K562 (cell line): ENCODE data around the gene ABI3BP. TPM values are rescaled to one million over a fixed set of nuclear protein-coding genes. Genes with fewer than 3 reads are reported as not detected.

Experiments used
- ATAC-seq: fragments of 200-7000 bp; cut with Tn5 transposase; 3 replicates; pipeline ENCODE4 v1.9.1; 2020; ENCODE audit warnings: moderate library complexity
- BruUV-seq: library from RNA; stranded (reverse); fragments of 400-500 nt; replicated peaks from 2 replicates; lab custom pipeline; 2021; lab: Mats Ljungman, UMichigan
- CTCF ChIA-PET: fragments of 300-600 bp; formaldehyde crosslinking; extraction: SDS; loops from one replicate; lab custom pipeline; 2021; ENCODE audit warnings: low intra/inter-chr PET ratio; lab: Yijun Ruan, JAX
- POLR2A ChIA-PET: fragments of 300-600, 350-650 bp; sonication (Branson Sonifier 250); formaldehyde crosslinking; extraction: SDS; loops from one replicate; lab custom pipeline; 2021; ENCODE audit warnings: antibody characterized with exemption, inconsistent platforms; lab: Yijun Ruan, JAX
- DNase-seq, 4 experiments: peaks; one replicate each; pipeline versions ENCODE4 v3.0.0 to v3.0.0-alpha.2; 2011 to 2018; ENCODE audit warnings: low spot score in 3 of 4, mixed read lengths in 3 of 4; ENCODE audit errors: extremely low read depth in 1 of 4
- FAIRE-seq: peaks from 2 replicates; lab custom pipeline; 2011; peaks lifted over from hg19 to GRCh38; lab: Jason Lieb, UNC
- H2AFZ ChIP-seq: 2 replicates; pipeline ENCODE4 v1.6.0; 2011; ENCODE audit warnings: low read depth, low read length, control low read depth, inconsistent platforms
- H3K27ac ChIP-seq: fragments of 200-600 bp; 3 replicates; pipeline ENCODE4 v1.8.0; 2011; ENCODE audit warnings: low read depth, mild to moderate bottlenecking, control low read depth, inconsistent platforms, low read length, moderate library complexity, mixed read lengths; ENCODE audit errors: extremely low read depth
- H3K27me3 ChIP-seq, 2 experiments: fragments of 300-600 bp in 1 of 2; 2 replicates in 1 of 2; 3 replicates in 1 of 2; pipeline versions ENCODE4 v1.6.0 to v1.8.0; 2011; ENCODE audit warnings: inconsistent platforms in 2 of 2, low read length in 2 of 2, mild to moderate bottlenecking in 1 of 2, mixed read lengths in 1 of 2, moderate library complexity in 1 of 2; ENCODE audit not compliant: control insufficient read depth in 2 of 2, insufficient read depth in 2 of 2
- H3K36me3 ChIP-seq: fragments of 300-600 bp; 3 replicates; pipeline ENCODE4 v1.8.0; 2011; ENCODE audit warnings: mild to moderate bottlenecking, low read length, inconsistent platforms; ENCODE audit not compliant: control insufficient read depth, insufficient read depth
- H3K4me1 ChIP-seq, 2 experiments: fragments of 200-600 bp in 1 of 2; replicated peaks in 1 of 2; 2 replicates in 1 of 2; 3 replicates in 1 of 2; pipeline versions ENCODE4 v1.5.1 to v1.8.0; 2011; ENCODE audit warnings: inconsistent platforms in 2 of 2, low read length in 2 of 2, mild to moderate bottlenecking in 1 of 2, mixed read lengths in 1 of 2, moderate library complexity in 1 of 2; ENCODE audit not compliant: control insufficient read depth in 2 of 2, insufficient read depth in 2 of 2
- H3K4me2 ChIP-seq: 2 replicates; pipeline ENCODE4 v1.6.1; 2011; ENCODE audit warnings: low read length, control low read depth, inconsistent platforms, mixed read lengths; ENCODE audit not compliant: insufficient read depth
- H3K4me3 ChIP-seq: fragments of 200-600 bp; sonication (generic), shearing (Covaris generic); 2 replicates; pipeline ENCODE4 v1.5.1; 2016; ENCODE audit warnings: control low read depth, inconsistent platforms
- H3K79me2 ChIP-seq: fragments of 200-600 bp; 3 replicates; pipeline ENCODE4 v1.8.0; 2011; ENCODE audit warnings: low read length, inconsistent platforms; ENCODE audit not compliant: control insufficient read depth, insufficient read depth
- H3K9ac ChIP-seq, 2 experiments: 2 replicates each; pipeline versions ENCODE4 v1.6.0 to v1.6.1; 2011; ENCODE audit warnings: low read depth in 2 of 2, low read length in 2 of 2, control low read depth in 1 of 2, inconsistent platforms in 1 of 2, mild to moderate bottlenecking in 1 of 2, mixed read lengths in 1 of 2; ENCODE audit not compliant: insufficient read depth in 1 of 2
- H3K9me1 ChIP-seq: one replicate; pipeline ENCODE4 v1.6.0; 2011; ENCODE audit warnings: inconsistent platforms, mild to moderate bottlenecking, low read length, moderate library complexity; ENCODE audit not compliant: control insufficient read depth, insufficient read depth
- H3K9me3 ChIP-seq: replicated peaks from 2 replicates; pipeline ENCODE4 v1.5.1; 2011; ENCODE audit warnings: low read depth, low read length, inconsistent platforms; ENCODE audit not compliant: control insufficient read depth, insufficient read depth
- H4K20me1 ChIP-seq: replicated peaks from 2 replicates; pipeline ENCODE4 v1.6.1; 2011; ENCODE audit warnings: low read length, inconsistent platforms, mixed read lengths; ENCODE audit not compliant: control insufficient read depth, insufficient read depth
- CHD2 ChIP-seq: IDR thresholded peaks from 2 replicates; pipeline ENCODE4 v1.6.1; 2011; ENCODE audit warnings: low read depth, low read length
- HDAC8 ChIP-seq: fragments of 450-650 bp; IDR thresholded peaks from 2 replicates; pipeline ENCODE4 v1.6.1; 2016; ENCODE audit warnings: mild to moderate bottlenecking, missing genetic modification characterization, moderate library complexity, missing compliant biosample characterization
- YY1 ChIP-seq, 3 experiments: IDR thresholded peaks; 2 replicates each; pipeline ENCODE4 v1.6.1; 2011; ENCODE audit warnings: low read length in 2 of 3, mild to moderate bottlenecking in 2 of 3, moderate library complexity in 2 of 3, borderline replicate concordance in 1 of 3, control low read depth in 1 of 3, low read depth in 1 of 3; ENCODE audit not compliant: insufficient read depth in 3 of 3, insufficient replicate concordance in 2 of 3, control insufficient read depth in 1 of 3, insufficient read length in 1 of 3; ENCODE audit errors: extremely low read depth in 1 of 3
- ZBTB8A ChIP-seq: fragments of 450-650 bp; IDR thresholded peaks from 2 replicates; pipeline ENCODE4 v1.6.1; 2018; ENCODE audit warnings: mild to moderate bottlenecking, moderate library complexity; ENCODE audit not compliant: partially characterized antibody
- ZNF785 ChIP-seq: fragments of 250-450 bp; sonication (Bioruptor Pico); IDR thresholded peaks from 2 replicates; pipeline ENCODE4 v1.4.0; 2020; ENCODE audit warnings: mild to moderate bottlenecking
- ZSCAN32 ChIP-seq: fragments of 450-650 bp; formaldehyde crosslinking; IDR thresholded peaks from 2 replicates; pipeline ENCODE4 v1.4.0; 2020; ENCODE audit warnings: mild to moderate bottlenecking, moderate library complexity
- WGBS: fragments of 100-300 bp; shearing (Covaris generic); methylation state at CpG from one replicate; pipeline ENCODE4 v1.1.6; 2016; ENCODE audit warnings: low coverage, mixed read lengths; ENCODE audit not compliant: insufficient coverage; ENCODE audit errors: missing lambda C conversion rate; 5-methylcytosine and 5-hydroxymethylcytosine counted together
- in situ Hi-C: fragments of 300-500 bp; cut with MboI; formaldehyde crosslinking; loops from 4 replicates; pipeline ENCODE4 v1.15.0; 2018; ENCODE audit warnings: inconsistent platforms, mixed read lengths
- intact Hi-C: fragments of 100-400 bp; cut with micrococcal nuclease; formaldehyde crosslinking; loops from 2 replicates; pipeline ENCODE4 v1.14.2; 2022
- polyA plus RNA-seq, 8 experiments: library from polyadenylated mRNA; depleted of rRNA in 4 of 8; stranded (reverse) in 5 of 8; unstranded in 3 of 8; fragments of >200 nt; fragmentation: Nextera tagmentation in 2 of 8; fragmentation: Illumina TruSeq in 1 of 8; extraction: Ambion mirVana in 2 of 8; extraction: Trizol in 1 of 8; gene quantifications; 2 replicates each; pipeline versions ENCODE4 v1.2.1 to v1.2.3, GENCODE V29; 2011 to 2014; ENCODE audit warnings: inconsistent platforms in 1 of 8, missing spikeins in 1 of 8
- total RNA-seq, 7 experiments: library from RNA; depleted of rRNA in 6 of 7; stranded (reverse); fragments of >200 nt in 6 of 7; fragmentation: Illumina TruSeq in 2 of 7; extraction: Trizol in 2 of 7; gene quantifications; 2 replicates each; pipeline versions ENCODE4 v1.2.1 to v1.2.3, GENCODE V29; 2011 to 2021; ENCODE audit warnings: low replicate concordance in 1 of 7

Gene ABI3BP
- total and polyA plus RNA-seq, 9 of the 15 experiments (the other 6 are each of a cell fraction or from before 2014, with no cell fraction given), result 0.01 to 0.24 (median 0.06) TPM; not detected in 5

DNA sequence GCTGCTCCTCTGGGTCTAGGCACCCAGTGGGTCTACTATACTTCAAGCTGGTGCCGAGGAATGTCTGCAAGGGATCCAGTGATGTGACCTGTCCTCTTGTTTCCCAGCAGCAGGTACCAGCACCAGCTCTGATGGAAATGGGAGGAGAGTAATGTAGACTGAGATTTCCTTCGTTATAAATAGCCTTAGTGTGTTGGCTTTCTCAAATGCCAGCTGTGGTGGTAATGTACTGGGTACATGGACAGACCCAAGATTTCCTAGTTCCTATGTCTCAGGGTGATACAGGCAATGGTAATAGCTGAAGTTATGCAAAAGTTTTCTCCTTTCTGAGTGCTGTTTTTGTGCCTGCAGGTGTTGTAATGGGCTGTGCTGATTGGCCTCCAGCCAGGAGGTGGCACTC lies 33.0 kb upstream of the ABI3BP start:
- Histone ChIP-seq H3K4me1 (no peaks in the 10 kb centered on the region), H3K9ac (no peak overlapping the region), H3K9me3 (no peaks in the 10 kb centered on the region), H2AFZ (no peak overlapping the region), H3K36me3 (no peaks in the 10 kb centered on the region), H4K20me1 (no peaks in the 10 kb centered on the region), H3K4me2 (no peak overlapping the region), H3K4me3 (no peak overlapping the region), H3K27me3 (no peaks in the 10 kb centered on the region), H3K9me1 (no peaks in the 10 kb centered on the region), H3K27ac (no peak overlapping the region), H3K79me2 (no peaks in the 10 kb centered on the region)
- intact Hi-C loops (no loop called here), in situ Hi-C loops (no loop called here)
- CTCF ChIA-PET, result no interaction called here
- no peak for ATAC-seq
- POLR2A ChIA-PET, result no interaction called here
- DNase-seq, result no peak
- BruUV-seq, result no TSS peak
- FAIRE-seq, result no peak
- WGBS, result 0% methylated on average over 2 of the region's 2 CpGs
- TF ChIP-seq CHD2 (no peak), HDAC8 (no peak), YY1 (IDR thresholded peaks at IDR 0.05; ENCODE audit: borderline replicate concordance in 1 of 3, control insufficient read depth in 1 of 3, extremely low read depth in 1 of 3, insufficient read depth in 3 of 3, insufficient read length in 1 of 3, insufficient replicate concordance in 2 of 3, low read depth in 1 of 3, low read length in 2 of 3) (no peak), ZSCAN32 (CRISPR knock-in tag) (no peak), ZBTB8A (no peak), ZNF785 (CRISPR knock-in tag) (no peak)
